Endothelial cell of umbilical vein (primary cell): ENCODE results near the gene LRP1. TPM values are rescaled to one million over a fixed set of nuclear protein-coding genes. Genes with fewer than 3 reads are reported as not detected.

ENCODE experiments used
- BruUV-seq: library from RNA; stranded (reverse); fragments of 400-500 nt; replicated peaks from 2 replicates; lab custom pipeline; 2021; lab: Mats Ljungman, UMichigan
- CTCF ChIA-PET: fragments of 300-600, 350-600 bp; sonication (Branson Sonifier 250); formaldehyde crosslinking; loops from one replicate; lab custom pipeline; 2021; ENCODE audit warnings: antibody characterized with exemption, inconsistent platforms; lab: Charles Lee
- POLR2A ChIA-PET: fragments of 300-600, 350-600 bp; sonication (Branson Sonifier 250); formaldehyde crosslinking; loops from one replicate; lab custom pipeline; 2021; ENCODE audit warnings: antibody characterized with exemption, inconsistent platforms; lab: Charles Lee
- DNase-seq: peaks from one replicate; pipeline ENCODE4 v3.0.0-alpha.2; 2011; ENCODE audit warnings: low read depth, low spot score
- FAIRE-seq: peaks from 2 replicates; lab custom pipeline; 2011; peaks lifted over from hg19 to GRCh38; lab: Jason Lieb, UNC
- H2AFZ ChIP-seq: 2 replicates; pipeline ENCODE4 v1.6.0; 2012; ENCODE audit warnings: low read depth, low read length, control low read depth, inconsistent platforms
- H3K27ac ChIP-seq: 2 replicates; pipeline ENCODE4 v1.5.1; 2011; ENCODE audit warnings: low read depth, mild to moderate bottlenecking, control low read depth, low read length, moderate library complexity; ENCODE audit not compliant: insufficient read depth
- H3K27me3 ChIP-seq, 2 experiments: 2 replicates each; pipeline versions ENCODE4 v1.6.0 to v1.6.1; 2011; ENCODE audit warnings: low read length in 2 of 2, mixed read lengths in 1 of 2; ENCODE audit not compliant: control insufficient read depth in 2 of 2, insufficient read depth in 2 of 2
- H3K36me3 ChIP-seq, 2 experiments: 2 replicates in 1 of 2; 3 replicates in 1 of 2; pipeline ENCODE4 v1.5.1; 2011; ENCODE audit warnings: low read length in 2 of 2, mild to moderate bottlenecking in 1 of 2, moderate library complexity in 1 of 2; ENCODE audit not compliant: control insufficient read depth in 2 of 2, insufficient read depth in 2 of 2; ENCODE audit errors: extremely low read depth in 1 of 2
- H3K4me1 ChIP-seq: 3 replicates; pipeline ENCODE4 v1.5.1; 2011; ENCODE audit warnings: mild to moderate bottlenecking, low read length; ENCODE audit not compliant: control insufficient read depth, insufficient read depth; ENCODE audit errors: extremely low read depth
- H3K4me2 ChIP-seq: 2 replicates; pipeline ENCODE4 v1.6.1; 2011; ENCODE audit warnings: low read length, control low read depth, mixed read lengths; ENCODE audit not compliant: insufficient read depth
- H3K4me3 ChIP-seq, 3 experiments: fragments of 200-600 bp in 1 of 3; sonication (generic), shearing (Covaris generic) in 1 of 3; replicated peaks in 1 of 3; 2 replicates each; pipeline ENCODE4 v1.5.1; 2011 to 2016; ENCODE audit warnings: control low read depth in 3 of 3, low read length in 3 of 3, mild to moderate bottlenecking in 2 of 3, inconsistent platforms in 1 of 3, low read depth in 1 of 3, moderate library complexity in 1 of 3; ENCODE audit not compliant: insufficient read depth in 1 of 3
- H3K79me2 ChIP-seq: 2 replicates; pipeline ENCODE4 v1.6.0; 2012; ENCODE audit warnings: low read length, inconsistent platforms; ENCODE audit not compliant: control insufficient read depth, insufficient read depth
- H3K9ac ChIP-seq: replicated peaks from 2 replicates; pipeline ENCODE3; 2011; ENCODE audit warnings: low read length, control low read depth; ENCODE audit not compliant: insufficient read depth; ENCODE audit errors: extremely low read depth
- H3K9me1 ChIP-seq: replicated peaks from 3 replicates; pipeline ENCODE4 v1.6.0; 2011; ENCODE audit warnings: mild to moderate bottlenecking, low read length; ENCODE audit not compliant: control insufficient read depth, insufficient read depth; ENCODE audit errors: extremely low read depth
- H3K9me3 ChIP-seq: replicated peaks from 2 replicates; pipeline ENCODE4 v1.5.1; 2012; ENCODE audit warnings: low read length, inconsistent platforms; ENCODE audit not compliant: control insufficient read depth, insufficient read depth
- H4K20me1 ChIP-seq: replicated peaks from 2 replicates; pipeline ENCODE3; 2011; ENCODE audit warnings: mild to moderate bottlenecking, low read length; ENCODE audit not compliant: control insufficient read depth, insufficient read depth; ENCODE audit errors: extremely low read depth
- CTCF ChIP-seq, 2 donors: IDR thresholded peaks; 1 replicate in 1 of 2; 2 replicates in 1 of 2; pipeline ENCODE4 v1.5.1; 2011; ENCODE audit warnings: low read length in 2 of 2, mild to moderate bottlenecking in 2 of 2, moderate library complexity in 2 of 2, control low read depth in 1 of 2, inconsistent platforms in 1 of 2, low read depth in 1 of 2; ENCODE audit not compliant: insufficient read depth in 1 of 2; ENCODE audit errors: extremely low read depth in 1 of 2
- FOS ChIP-seq: IDR thresholded peaks from 2 replicates; pipeline ENCODE4 v1.6.1; 2011; ENCODE audit warnings: mild to moderate bottlenecking, low read length, moderate library complexity, borderline replicate concordance; ENCODE audit not compliant: insufficient read depth
- POLR2AphosphoS5 ChIP-seq: IDR thresholded peaks from 2 replicates; pipeline ENCODE4 v1.6.1; 2012; ENCODE audit warnings: low read depth, mild to moderate bottlenecking, control low read depth, low read length, moderate library complexity; ENCODE audit not compliant: insufficient read depth
- dilution Hi-C: fragments of 300-500 bp; cut with MboI; formaldehyde crosslinking; loops from one replicate; pipeline ENCODE4 v1.15.0; 2019; ENCODE audit warnings: low sequenced_read_pairs; ENCODE audit not compliant: extremely low pct_ligation_motif_present
- intact Hi-C: fragments of 100-400 bp; cut with micrococcal nuclease; formaldehyde crosslinking; loops from one replicate; pipeline ENCODE4 v1.10.0; 2022
- polyA plus RNA-seq, 4 experiments: library from polyadenylated mRNA; depleted of rRNA in 3 of 4; stranded (reverse) in 3 of 4; unstranded in 1 of 4; fragments of >200 nt; gene quantifications; 2 replicates each; pipeline versions ENCODE4 v1.2.1 to v1.2.3, GENCODE V29; 2011 to 2012; ENCODE audit warnings: missing spikeins in 1 of 4
- total RNA-seq: library from RNA; stranded (reverse); gene quantifications from 2 replicates; pipeline ENCODE4 v1.2.3, GENCODE V29; 2021
- TF ChIP-seq, protein P1 (sequence below): IDR thresholded peaks from 2 replicates; pipeline ENCODE4 v1.6.1; 2011; ENCODE audit not compliant: insufficient read depth, insufficient read length

The LRP1 gene
- total and polyA plus RNA-seq, 2 donors (not counting 3 experiments of a cell fraction or from before 2014, with no cell fraction given) = 1.6 to 4.6 TPM

GRCh38 chr12:57093415-57094207 is 34.7 kb upstream of the LRP1 start:
- ChIA-PET CTCF (interaction anchor here (0.6 to 14.4 kb wide), 4 partner anchors 15 to 336 kb away, joined by 3 to 158 read pairs (median 66); partner anchors contain the start of genes NEMP1 and STAT6), POLR2A (interaction anchor here (1.0 to 2.0 kb wide), 2 partner anchors 15 to 18 kb away, joined by 3 to 5 read pairs; partner anchors contain the start of gene NEMP1)
- peaks cover 16% of the 10 kb centered on the region for H3K79me2 ChIP-seq
- H3K9me3 ChIP-seq = no peaks in the 10 kb centered on the region
- peaks cover 9% of the 10 kb centered on the region for H3K4me1 ChIP-seq
- dilution Hi-C loops = no loop called here
- H3K4me3 ChIP-seq = no peak overlapping the region
- no peak overlapping the region for H2AFZ ChIP-seq
- no peak overlapping the region for H3K9ac ChIP-seq
- no peak overlapping the region for H3K27ac ChIP-seq
- no peaks in the 10 kb centered on the region for H3K27me3 ChIP-seq
- H3K36me3 ChIP-seq = peaks cover 4 to 46% of the 10 kb centered on the region in 2 experiments
- no peak overlapping the region for H3K4me2 ChIP-seq
- no TSS peak for BruUV-seq
- no peaks in the 10 kb centered on the region for H4K20me1 ChIP-seq
- intact Hi-C loops = loop anchor here (1.0 kb wide), 2 partner anchors 19 to 24 kb away; no protein-coding TSS in a partner anchor
- H3K9me1 ChIP-seq = no peaks in the 10 kb centered on the region
- TF ChIP-seq, protein P1, sequence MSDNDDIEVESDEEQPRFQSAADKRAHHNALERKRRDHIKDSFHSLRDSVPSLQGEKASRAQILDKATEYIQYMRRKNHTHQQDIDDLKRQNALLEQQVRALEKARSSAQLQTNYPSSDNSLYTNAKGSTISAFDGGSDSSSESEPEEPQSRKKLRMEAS = no peak
- TF ChIP-seq FOS (no peak), CTCF (IDR thresholded peaks at IDR 0.05; ENCODE audit: extremely low read depth in 1 of 2, insufficient read depth in 1 of 2, low read depth in 1 of 2, low read length in 2 of 2) (peak; percentile 50 to 83), POLR2AphosphoS5 (no peak)
- DNase-seq = peak; percentile 38
- FAIRE-seq = no peak
